MM.1S (cell line): ENCODE results near the gene FGF23.

ENCODE experiments used
- DNase-seq: peaks from one replicate; pipeline ENCODE4 v3.0.0-alpha.2; 2015
- H2AFZ ChIP-seq: fragments of 300-600 bp; sonication (generic); 2 replicates; pipeline ENCODE4 v1.6.0; 2016; ENCODE audit warnings: antibody characterized with exemption, low read length
- H3F3A ChIP-seq: fragments of 300-600 bp; sonication (generic); 2 replicates; pipeline ENCODE4 v1.6.1; 2016; ENCODE audit warnings: mild to moderate bottlenecking, antibody characterized with exemption, low read length, moderate library complexity, mixed read lengths; ENCODE audit not compliant: insufficient read depth
- H3K27ac ChIP-seq: fragments of 300-600 bp; sonication (generic); 2 replicates; pipeline ENCODE4 v1.5.1; 2016; ENCODE audit warnings: mild to moderate bottlenecking, low read length
- H3K27me3 ChIP-seq: fragments of 300-600 bp; sonication (generic); replicated peaks from 2 replicates; pipeline ENCODE4 v1.6.0; 2016; ENCODE audit warnings: low read length; ENCODE audit not compliant: insufficient read depth
- H3K36me3 ChIP-seq: fragments of 300-600 bp; sonication (generic); replicated peaks from 2 replicates; pipeline ENCODE4 v1.6.1; 2016; ENCODE audit warnings: mild to moderate bottlenecking, low read length, mixed read lengths; ENCODE audit not compliant: insufficient read depth
- H3K4me1 ChIP-seq: fragments of 300-600 bp; sonication (generic); 2 replicates; pipeline ENCODE4 v1.6.1; 2016; ENCODE audit warnings: low read length, mixed read lengths
- H3K4me2 ChIP-seq: fragments of 300-600 bp; sonication (generic); 2 replicates; pipeline ENCODE4 v1.6.0; 2016; ENCODE audit warnings: low read depth, low read length
- H3K4me3 ChIP-seq: fragments of 300-600 bp; sonication (generic); 2 replicates; pipeline ENCODE4 v1.5.1; 2016; ENCODE audit warnings: low read length, mixed read lengths
- H3K79me2 ChIP-seq: fragments of 300-600 bp; sonication (generic); 2 replicates; pipeline ENCODE4 v1.6.1; 2016; ENCODE audit warnings: mixed run types, low read length, mixed read lengths
- H3K9ac ChIP-seq: fragments of 300-600 bp; sonication (generic); 2 replicates; pipeline ENCODE4 v1.6.1; 2016; ENCODE audit warnings: low read length, mixed read lengths
- H3K9me2 ChIP-seq: fragments of 300-600 bp; sonication (generic); replicated peaks from 2 replicates; pipeline ENCODE4 v1.6.1; 2016; ENCODE audit warnings: mild to moderate bottlenecking, low read length, mixed read lengths; ENCODE audit not compliant: insufficient read depth
- H3K9me3 ChIP-seq: fragments of 300-600 bp; sonication (generic); replicated peaks from 2 replicates; pipeline ENCODE4 v1.6.1; 2016; ENCODE audit warnings: mild to moderate bottlenecking, low read length, mixed read lengths; ENCODE audit not compliant: insufficient read depth
- H4K20me1 ChIP-seq: fragments of 300-600 bp; sonication (generic); 2 replicates; pipeline ENCODE4 v1.6.1; 2016; ENCODE audit warnings: mild to moderate bottlenecking, low read length, moderate library complexity, mixed read lengths; ENCODE audit not compliant: insufficient read depth
- EZH2 ChIP-seq: fragments of 300-600 bp; sonication (generic); optimal IDR thresholded peaks from 2 replicates; pipeline ENCODE3; 2017; ENCODE audit warnings: low read depth, mild to moderate bottlenecking, antibody characterized with exemption, low read length, mixed read lengths
- EZH2phosphoT487 ChIP-seq: fragments of 300-600 bp; sonication (generic); IDR thresholded peaks from 2 replicates; pipeline ENCODE4 v1.6.1; 2018; ENCODE audit warnings: antibody characterized with exemption, low read length
- TF ChIP-seq, protein P1 (sequence below): fragments of 300-600 bp; sonication (generic); IDR thresholded peaks from 2 replicates; pipeline ENCODE4 v1.5.1; 2016; ENCODE audit warnings: antibody characterized with exemption, low read length, mixed read lengths

Gene FGF23

DNA sequence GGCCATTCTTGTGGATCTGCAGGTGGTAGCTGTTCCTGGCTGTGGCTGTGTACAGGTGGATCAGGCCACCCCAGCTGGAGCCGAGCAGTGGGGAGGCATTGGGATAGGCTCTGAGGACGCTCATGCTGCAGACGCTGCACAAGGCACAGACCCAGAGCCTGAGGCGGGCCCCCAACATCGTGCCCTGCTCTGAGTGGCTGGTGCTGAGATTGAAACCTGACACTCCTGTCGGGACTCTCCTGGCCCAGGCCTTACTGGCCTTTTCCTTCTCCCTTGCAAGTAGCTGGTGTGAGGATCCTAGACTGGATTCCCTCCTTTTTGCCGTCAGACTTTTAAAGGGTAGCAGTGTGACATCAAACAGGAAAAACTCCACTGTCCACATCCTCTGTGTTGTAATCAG lies at the start of gene FGF23:
TSS of gene FGF23 (minus strand) at position 308 of the 400 bp plus-strand sequence. CDS start at position 178, 130 bp downstream.
- Histone ChIP-seq H3K27ac (no peak within 1 kb of the TSS), H3K4me1 (no peaks in the 10 kb centered on the region), H3K27me3 (no peaks in the 10 kb centered on the region), H3K79me2 (no peaks in the 10 kb centered on the region), H4K20me1 (no peaks in the 10 kb centered on the region), H3K9me3 (no peaks in the 10 kb centered on the region), H3F3A (no peaks in the 10 kb centered on the region), H3K9ac (no peak within 1 kb of the TSS), H3K4me3 (no peak within 1 kb of the TSS), H3K9me2 (no peaks in the 10 kb centered on the region), H2AFZ (no peak within 1 kb of the TSS), H3K4me2 (no peak within 1 kb of the TSS), H3K36me3 (no peaks in the 10 kb centered on the region)
- TF ChIP-seq, protein P1, sequence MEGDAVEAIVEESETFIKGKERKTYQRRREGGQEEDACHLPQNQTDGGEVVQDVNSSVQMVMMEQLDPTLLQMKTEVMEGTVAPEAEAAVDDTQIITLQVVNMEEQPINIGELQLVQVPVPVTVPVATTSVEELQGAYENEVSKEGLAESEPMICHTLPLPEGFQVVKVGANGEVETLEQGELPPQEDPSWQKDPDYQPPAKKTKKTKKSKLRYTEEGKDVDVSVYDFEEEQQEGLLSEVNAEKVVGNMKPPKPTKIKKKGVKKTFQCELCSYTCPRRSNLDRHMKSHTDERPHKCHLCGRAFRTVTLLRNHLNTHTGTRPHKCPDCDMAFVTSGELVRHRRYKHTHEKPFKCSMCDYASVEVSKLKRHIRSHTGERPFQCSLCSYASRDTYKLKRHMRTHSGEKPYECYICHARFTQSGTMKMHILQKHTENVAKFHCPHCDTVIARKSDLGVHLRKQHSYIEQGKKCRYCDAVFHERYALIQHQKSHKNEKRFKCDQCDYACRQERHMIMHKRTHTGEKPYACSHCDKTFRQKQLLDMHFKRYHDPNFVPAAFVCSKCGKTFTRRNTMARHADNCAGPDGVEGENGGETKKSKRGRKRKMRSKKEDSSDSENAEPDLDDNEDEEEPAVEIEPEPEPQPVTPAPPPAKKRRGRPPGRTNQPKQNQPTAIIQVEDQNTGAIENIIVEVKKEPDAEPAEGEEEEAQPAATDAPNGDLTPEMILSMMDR, result no peak
- no peak for TF ChIP-seq EZH2
- TF ChIP-seq EZH2phosphoT487, result no peak
- no peak for DNase-seq

DNA sequence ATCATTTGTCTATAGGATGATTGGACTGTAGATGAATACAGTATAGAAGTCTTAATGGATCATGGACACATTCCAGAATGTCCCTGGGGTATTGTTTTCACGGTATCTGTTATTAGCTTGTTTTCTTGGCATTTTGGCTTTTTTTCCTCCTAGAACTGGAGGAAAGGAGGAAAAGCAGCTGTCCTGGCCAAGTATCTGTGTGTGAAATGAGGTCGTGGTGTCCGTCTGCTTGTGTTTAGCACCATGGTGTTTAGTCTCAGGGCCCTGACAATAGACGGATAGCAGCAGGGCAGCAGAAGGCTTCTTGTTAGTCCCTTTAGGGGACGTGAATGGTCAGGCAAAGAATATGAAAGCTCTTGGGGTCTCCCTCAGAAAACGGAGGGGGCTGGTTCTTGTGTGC lies 44.9 kb upstream of the FGF23 start:
- TF ChIP-seq, protein P1, result no peak
- TF ChIP-seq EZH2, result no peak
- TF ChIP-seq EZH2phosphoT487, result no peak
- Histone ChIP-seq H3F3A (no peaks in the 10 kb centered on the region), H3K27ac (no peak overlapping the region), H2AFZ (no peak overlapping the region), H3K4me1 (no peaks in the 10 kb centered on the region), H3K27me3 (no peaks in the 10 kb centered on the region; the same call in 1 of the 2 replicates), H3K36me3 (no peaks in the 10 kb centered on the region), H3K9ac (no peak overlapping the region), H3K4me2 (no peak overlapping the region), H3K9me3 (no peaks in the 10 kb centered on the region), H4K20me1 (no peaks in the 10 kb centered on the region), H3K79me2 (no peaks in the 10 kb centered on the region), H3K4me3 (no peak overlapping the region), H3K9me2 (no peaks in the 10 kb centered on the region)
- no peak for DNase-seq

DNA sequence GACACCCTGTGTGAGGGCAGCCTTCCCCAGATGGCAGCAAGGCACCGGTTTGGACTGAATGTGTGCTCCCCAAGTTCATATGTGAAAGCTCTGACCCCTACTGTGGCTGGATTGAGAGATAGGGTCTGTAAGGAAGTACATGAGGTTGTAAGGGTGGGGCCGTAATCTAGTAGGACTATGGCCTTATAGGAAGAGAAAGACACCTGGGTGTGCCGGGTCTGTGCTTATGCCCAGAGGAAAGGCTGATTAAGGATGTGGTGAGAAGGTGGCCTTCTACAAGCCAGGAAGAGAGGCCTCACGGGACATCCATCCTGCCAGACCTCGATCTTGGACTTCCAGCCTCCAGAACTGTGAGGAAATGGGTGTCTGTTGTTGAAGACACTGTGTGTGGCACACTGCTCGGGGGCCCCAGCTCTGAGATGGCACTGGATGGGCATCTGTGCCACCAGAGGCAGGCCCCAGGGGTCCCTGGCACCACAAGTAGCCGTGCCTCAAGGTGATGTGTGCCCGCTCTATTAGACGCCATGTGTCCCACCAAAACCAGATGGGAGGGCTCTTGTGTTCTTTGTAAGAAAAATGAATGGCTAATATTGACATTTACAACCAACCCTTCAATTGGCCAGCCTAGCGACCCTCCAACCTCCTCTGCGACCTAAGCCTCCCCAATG lies 44.1 kb upstream of the FGF23 start:
- Histone ChIP-seq H3K79me2 (no peaks in the 10 kb centered on the region), H3K27me3 (no peaks in the 10 kb centered on the region), H3K4me2 (no peak overlapping the region), H3K9ac (no peak overlapping the region), H3F3A (no peaks in the 10 kb centered on the region), H2AFZ (no peak overlapping the region), H3K4me3 (no peak overlapping the region), H3K27ac (no peak overlapping the region), H3K9me3 (no peaks in the 10 kb centered on the region), H3K4me1 (no peaks in the 10 kb centered on the region), H3K9me2 (no peaks in the 10 kb centered on the region), H3K36me3 (no peaks in the 10 kb centered on the region), H4K20me1 (no peaks in the 10 kb centered on the region)
- DNase-seq, result no peak
- TF ChIP-seq EZH2phosphoT487, result no peak
- TF ChIP-seq EZH2, result no peak
- TF ChIP-seq, protein P1, result no peak
